A549 (cell line): ENCODE data around the gene MYO1B.

ENCODE experiments used
- CBX8 ChIP-seq: fragments of 200-600 bp; sonication (generic); IDR thresholded peaks from 2 replicates; pipeline ENCODE4 v1.6.1; 2016
- TF ChIP-seq, protein P1 (sequence below): fragments of 250-450 bp; sonication (Bioruptor Pico); IDR thresholded peaks from 2 replicates; pipeline ENCODE4 v1.5.0; 2021; ENCODE audit warnings: mild to moderate bottlenecking, moderate library complexity, borderline replicate concordance
- TF ChIP-seq, protein P2 (sequence below): fragments of >200 bp; sonication (Bioruptor Twin); formaldehyde crosslinking; IDR thresholded peaks from 3 replicates; pipeline ENCODE4 v1.5.1; 2016
- TF ChIP-seq, protein P3 (sequence below): fragments of 200-600 bp; sonication (generic); IDR thresholded peaks from 2 replicates; pipeline ENCODE4 v1.6.1; 2016; ENCODE audit warnings: antibody characterized with exemption, mild to moderate bottlenecking, moderate library complexity
- TF ChIP-seq, protein P4 (sequence below): IDR thresholded peaks from 2 replicates; pipeline ENCODE4 v1.6.1; 2012

GRCh38 chr2:191252699-191253098 is 7.5 kb downstream of the MYO1B start:
- TF ChIP-seq, protein P1, sequence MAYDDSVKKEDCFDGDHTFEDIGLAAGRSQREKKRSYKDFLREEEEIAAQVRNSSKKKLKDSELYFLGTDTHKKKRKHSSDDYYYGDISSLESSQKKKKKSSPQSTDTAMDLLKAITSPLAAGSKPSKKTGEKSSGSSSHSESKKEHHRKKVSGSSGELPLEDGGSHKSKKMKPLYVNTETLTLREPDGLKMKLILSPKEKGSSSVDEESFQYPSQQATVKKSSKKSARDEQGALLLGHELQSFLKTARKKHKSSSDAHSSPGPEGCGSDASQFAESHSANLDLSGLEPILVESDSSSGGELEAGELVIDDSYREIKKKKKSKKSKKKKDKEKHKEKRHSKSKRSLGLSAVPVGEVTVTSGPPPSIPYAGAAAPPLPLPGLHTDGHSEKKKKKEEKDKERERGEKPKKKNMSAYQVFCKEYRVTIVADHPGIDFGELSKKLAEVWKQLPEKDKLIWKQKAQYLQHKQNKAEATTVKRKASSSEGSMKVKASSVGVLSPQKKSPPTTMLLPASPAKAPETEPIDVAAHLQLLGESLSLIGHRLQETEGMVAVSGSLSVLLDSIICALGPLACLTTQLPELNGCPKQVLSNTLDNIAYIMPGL (CRISPR knock-in tag) = no peak
- TF ChIP-seq, protein P2, sequence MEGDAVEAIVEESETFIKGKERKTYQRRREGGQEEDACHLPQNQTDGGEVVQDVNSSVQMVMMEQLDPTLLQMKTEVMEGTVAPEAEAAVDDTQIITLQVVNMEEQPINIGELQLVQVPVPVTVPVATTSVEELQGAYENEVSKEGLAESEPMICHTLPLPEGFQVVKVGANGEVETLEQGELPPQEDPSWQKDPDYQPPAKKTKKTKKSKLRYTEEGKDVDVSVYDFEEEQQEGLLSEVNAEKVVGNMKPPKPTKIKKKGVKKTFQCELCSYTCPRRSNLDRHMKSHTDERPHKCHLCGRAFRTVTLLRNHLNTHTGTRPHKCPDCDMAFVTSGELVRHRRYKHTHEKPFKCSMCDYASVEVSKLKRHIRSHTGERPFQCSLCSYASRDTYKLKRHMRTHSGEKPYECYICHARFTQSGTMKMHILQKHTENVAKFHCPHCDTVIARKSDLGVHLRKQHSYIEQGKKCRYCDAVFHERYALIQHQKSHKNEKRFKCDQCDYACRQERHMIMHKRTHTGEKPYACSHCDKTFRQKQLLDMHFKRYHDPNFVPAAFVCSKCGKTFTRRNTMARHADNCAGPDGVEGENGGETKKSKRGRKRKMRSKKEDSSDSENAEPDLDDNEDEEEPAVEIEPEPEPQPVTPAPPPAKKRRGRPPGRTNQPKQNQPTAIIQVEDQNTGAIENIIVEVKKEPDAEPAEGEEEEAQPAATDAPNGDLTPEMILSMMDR = no peak
- TF ChIP-seq, protein P3, sequence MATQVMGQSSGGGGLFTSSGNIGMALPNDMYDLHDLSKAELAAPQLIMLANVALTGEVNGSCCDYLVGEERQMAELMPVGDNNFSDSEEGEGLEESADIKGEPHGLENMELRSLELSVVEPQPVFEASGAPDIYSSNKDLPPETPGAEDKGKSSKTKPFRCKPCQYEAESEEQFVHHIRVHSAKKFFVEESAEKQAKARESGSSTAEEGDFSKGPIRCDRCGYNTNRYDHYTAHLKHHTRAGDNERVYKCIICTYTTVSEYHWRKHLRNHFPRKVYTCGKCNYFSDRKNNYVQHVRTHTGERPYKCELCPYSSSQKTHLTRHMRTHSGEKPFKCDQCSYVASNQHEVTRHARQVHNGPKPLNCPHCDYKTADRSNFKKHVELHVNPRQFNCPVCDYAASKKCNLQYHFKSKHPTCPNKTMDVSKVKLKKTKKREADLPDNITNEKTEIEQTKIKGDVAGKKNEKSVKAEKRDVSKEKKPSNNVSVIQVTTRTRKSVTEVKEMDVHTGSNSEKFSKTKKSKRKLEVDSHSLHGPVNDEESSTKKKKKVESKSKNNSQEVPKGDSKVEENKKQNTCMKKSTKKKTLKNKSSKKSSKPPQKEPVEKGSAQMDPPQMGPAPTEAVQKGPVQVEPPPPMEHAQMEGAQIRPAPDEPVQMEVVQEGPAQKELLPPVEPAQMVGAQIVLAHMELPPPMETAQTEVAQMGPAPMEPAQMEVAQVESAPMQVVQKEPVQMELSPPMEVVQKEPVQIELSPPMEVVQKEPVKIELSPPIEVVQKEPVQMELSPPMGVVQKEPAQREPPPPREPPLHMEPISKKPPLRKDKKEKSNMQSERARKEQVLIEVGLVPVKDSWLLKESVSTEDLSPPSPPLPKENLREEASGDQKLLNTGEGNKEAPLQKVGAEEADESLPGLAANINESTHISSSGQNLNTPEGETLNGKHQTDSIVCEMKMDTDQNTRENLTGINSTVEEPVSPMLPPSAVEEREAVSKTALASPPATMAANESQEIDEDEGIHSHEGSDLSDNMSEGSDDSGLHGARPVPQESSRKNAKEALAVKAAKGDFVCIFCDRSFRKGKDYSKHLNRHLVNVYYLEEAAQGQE = no peak
- TF ChIP-seq, protein P4, sequence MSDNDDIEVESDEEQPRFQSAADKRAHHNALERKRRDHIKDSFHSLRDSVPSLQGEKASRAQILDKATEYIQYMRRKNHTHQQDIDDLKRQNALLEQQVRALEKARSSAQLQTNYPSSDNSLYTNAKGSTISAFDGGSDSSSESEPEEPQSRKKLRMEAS = no peak
- no peak for TF ChIP-seq CBX8
